Liver (tissue), 9 donors: ENCODE data around the gene MARCHF3. TPM values are rescaled to one million over a fixed set of nuclear protein-coding genes. Genes with fewer than 3 reads are reported as not detected.
A peak's percentile ranks its signal among the peaks of the same experiment; 100 is the strongest.

ENCODE experiments used
- DNase-seq: peaks from one replicate; pipeline ENCODE4 v3.0.0-alpha.2; 2017; ENCODE audit warnings: low spot score
- H3K27ac ChIP-seq, 2 donors: one replicate each; pipeline ENCODE4 v1.7.0; 2013; ENCODE audit warnings: inconsistent platforms in 2 of 2, low read length in 2 of 2, control low read depth in 1 of 2, low read depth in 1 of 2, mild to moderate bottlenecking in 1 of 2
- H3K27me3 ChIP-seq, 4 donors: one replicate each; pipeline versions ENCODE4 v1.6.1 to v1.7.0; 2013; ENCODE audit warnings: low read length in 3 of 4, inconsistent platforms in 1 of 4, mild to moderate bottlenecking in 1 of 4, moderate library complexity in 1 of 4; ENCODE audit not compliant: control insufficient read depth in 4 of 4, insufficient read depth in 4 of 4
- H3K36me3 ChIP-seq, 4 donors: one replicate each; pipeline versions ENCODE4 v1.6.1 to v1.7.0; 2013; ENCODE audit warnings: low read length in 3 of 4, mild to moderate bottlenecking in 3 of 4, low read depth in 1 of 4, moderate library complexity in 1 of 4; ENCODE audit not compliant: control insufficient read depth in 4 of 4, insufficient read depth in 3 of 4
- H3K4me1 ChIP-seq, 4 donors: one replicate each; pipeline versions ENCODE4 v1.6.1 to v1.7.0; 2013; ENCODE audit warnings: low read length in 3 of 4, mild to moderate bottlenecking in 3 of 4, moderate library complexity in 1 of 4; ENCODE audit not compliant: control insufficient read depth in 4 of 4, insufficient read depth in 4 of 4
- H3K4me3 ChIP-seq, 3 donors: one replicate each; pipeline versions ENCODE4 v1.6.1 to v1.7.0; 2013; ENCODE audit warnings: low read length in 3 of 3, control low read depth in 1 of 3, low read depth in 1 of 3, mild to moderate bottlenecking in 1 of 3
- H3K9ac ChIP-seq, 2 donors: one replicate each; pipeline ENCODE4 v1.7.0; 2013; ENCODE audit warnings: low read length in 2 of 2, mild to moderate bottlenecking in 2 of 2, moderate library complexity in 2 of 2, control low read depth in 1 of 2, low read depth in 1 of 2
- H3K9me3 ChIP-seq, 4 donors: one replicate each; pipeline versions ENCODE4 v1.6.1 to v1.7.0; 2013; ENCODE audit warnings: low read length in 3 of 4; ENCODE audit not compliant: control insufficient read depth in 4 of 4
- ATF3 ChIP-seq: IDR thresholded peaks from 2 replicates; pipeline ENCODE4 v1.6.1; 2016; ENCODE audit warnings: antibody characterized with exemption
- CTCF ChIP-seq: fragments of 150-350 bp; IDR thresholded peaks from 2 replicates; pipeline ENCODE4 v1.5.1; 2017; ENCODE audit warnings: improper control_type of control experiment, low read depth, low read length; ENCODE audit not compliant: missing input control
- FOXA2 ChIP-seq: IDR thresholded peaks from 2 replicates; pipeline ENCODE4 v1.6.1; 2016; ENCODE audit warnings: antibody characterized with exemption
- HNF4G ChIP-seq: IDR thresholded peaks from 2 replicates; pipeline ENCODE4 v1.6.1; 2016; ENCODE audit warnings: antibody characterized with exemption
- MAX ChIP-seq: IDR thresholded peaks from 2 replicates; pipeline ENCODE4 v1.6.1; 2016; ENCODE audit warnings: antibody characterized with exemption
- NR2F2 ChIP-seq: IDR thresholded peaks from 2 replicates; pipeline ENCODE4 v1.6.1; 2016; ENCODE audit warnings: antibody characterized with exemption
- REST ChIP-seq: IDR thresholded peaks from 2 replicates; pipeline ENCODE4 v1.6.1; 2016; ENCODE audit warnings: antibody characterized with exemption, mild to moderate bottlenecking
- RXRA ChIP-seq, 2 donors: IDR thresholded peaks; 2 replicates each; pipeline ENCODE4 v1.6.1; 2017 to 2018; ENCODE audit warnings: antibody characterized with exemption in 2 of 2, mild to moderate bottlenecking in 1 of 2
- TAF1 ChIP-seq: conservative IDR thresholded peaks from 2 replicates; pipeline ENCODE4 v1.6.1; 2016; ENCODE audit warnings: antibody characterized with exemption, mild to moderate bottlenecking
- YY1 ChIP-seq: IDR thresholded peaks from 2 replicates; pipeline ENCODE4 v1.6.1; 2016; ENCODE audit warnings: antibody characterized with exemption, mild to moderate bottlenecking
- ZBTB33 ChIP-seq: IDR thresholded peaks from 2 replicates; pipeline ENCODE4 v1.6.1; 2016; ENCODE audit warnings: antibody characterized with exemption
- WGBS: extraction: QIAGEN DNeasy Blood & Tissue Kit; methylation state at CpG from one replicate; pipeline ENCODE4 v1.1.7; 2013; 5-methylcytosine and 5-hydroxymethylcytosine counted together
- polyA plus RNA-seq, 2 donors: library from polyadenylated mRNA; stranded (reverse) in 1 of 2; unstranded in 1 of 2; fragments of 200-250 nt in 1 of 2; fragments of >200 nt in 1 of 2; fragmentation: Nextera tagmentation in 1 of 2; extraction: Ambion mirVana in 1 of 2; gene quantifications; one replicate each; pipeline versions ENCODE4 v1.2.1 to v1.2.3, GENCODE V29; 2013 to 2015
- total RNA-seq, 2 donors: library from RNA; depleted of rRNA; stranded (reverse); fragments of >200 nt; gene quantifications; one replicate each; pipeline ENCODE4 v1.2.3, GENCODE V29; 2014
- donor health status: healthy.
- donor health status: healthy.
- donor health status: healthy.
- donor health status: healthy.
- donor health status: healthy.

The MARCHF3 gene
- total and polyA plus RNA-seq, 4 donors = 0.93 to 51.0 (median 1.4) TPM

- DNase-seq = no peak
- H3K36me3 ChIP-seq = no peaks in the 10 kb centered on the region
- WGBS = 93% methylated on average over 13 of the region's 13 CpGs
- H3K4me1 ChIP-seq = no peaks in the 10 kb centered on the region
- TF ChIP-seq CTCF (no peak), MAX (no peak), NR2F2 (no peak), YY1 (no peak), FOXA2 (no peak), HNF4G (no peak), REST (no peak), RXRA (IDR thresholded peaks at IDR 0.05) (no peak), ATF3 (no peak), ZBTB33 (no peak)
- no peak overlapping the region for H3K27ac ChIP-seq
- H3K4me3 ChIP-seq = no peak overlapping the region
- no peaks in the 10 kb centered on the region for H3K27me3 ChIP-seq
- H3K9me3 ChIP-seq = no peaks in the 10 kb centered on the region
- no peak overlapping the region for H3K9ac ChIP-seq
Measured at GRCh38 chr5:126857472-126858410, 172.6 kb downstream of the MARCHF3 start.

- Histone ChIP-seq H3K9me3 (no peaks in the 10 kb centered on the region), H3K27me3 (no peaks in the 10 kb centered on the region), H3K4me3 (no peak overlapping the region), H3K9ac (no peak overlapping the region), H3K36me3 (no peaks in the 10 kb centered on the region), H3K27ac (no peak overlapping the region), H3K4me1 (no peaks in the 10 kb centered on the region)
- 68% methylated on average over 8 of the region's 8 CpGs for WGBS
- TF ChIP-seq TAF1 (no peak), NR2F2 (peak; percentile 47), RXRA (IDR thresholded peaks at IDR 0.05) (no peak)
- DNase-seq = no peak
Measured at GRCh38 chr5:126855266-126855665, 175.1 kb downstream of the MARCHF3 start.
